WTC11 (cell line): ENCODE data around the gene GRK2. TPM values are rescaled to one million over a fixed set of nuclear protein-coding genes. Genes with fewer than 3 reads are reported as not detected.

Experiments used
- ATAC-seq: fragments of 200-7000 bp; cut with Tn5 transposase; 2 replicates; pipeline ENCODE4 v1.10.0; 2021; ENCODE audit warnings: mild to moderate bottlenecking, moderate library complexity
- CTCF ChIA-PET: fragments of 300-600 bp; sonication (Branson Sonifier 250); formaldehyde crosslinking; loops from one replicate; lab custom pipeline; 2021; ENCODE audit warnings: antibody characterized with exemption; lab: Charles Lee
- POLR2A ChIA-PET: fragments of 350-600 bp; sonication (Branson Sonifier 250); formaldehyde crosslinking; loops from one replicate; lab custom pipeline; 2021; ENCODE audit warnings: antibody characterized with exemption; lab: Charles Lee
- DNase-seq: peaks from one replicate; pipeline ENCODE4 v3.0.0; 2021; ENCODE audit warnings: low spot score
- H3K27ac Mint-ChIP-seq: 2 replicates; pipeline ENCODE4 v1.8.0; 2021; ENCODE audit warnings: mixed read lengths
- H3K27me3 Mint-ChIP-seq: 2 replicates; pipeline ENCODE4 v1.8.0; 2021; ENCODE audit warnings: low read depth, mild to moderate bottlenecking, moderate library complexity, mixed read lengths
- H3K36me3 Mint-ChIP-seq: 2 replicates; pipeline ENCODE4 v1.8.0; 2021; ENCODE audit warnings: mixed read lengths
- H3K4me1 Mint-ChIP-seq: 2 replicates; pipeline ENCODE4 v1.8.0; 2022; ENCODE audit warnings: mixed read lengths
- H3K4me3 Mint-ChIP-seq: 2 replicates; pipeline ENCODE4 v1.8.0; 2021; ENCODE audit warnings: mild to moderate bottlenecking, moderate library complexity, mixed read lengths
- H3K9me3 Mint-ChIP-seq: 2 replicates; pipeline ENCODE4 v1.8.0; 2021; ENCODE audit warnings: mixed read lengths
- ELF4 ChIP-seq: sonication (generic); formaldehyde crosslinking; IDR thresholded peaks from 2 replicates; pipeline ENCODE4 v1.8.1; 2022; ENCODE audit warnings: low read depth, mild to moderate bottlenecking, moderate library complexity, missing genetic modification reagents
- ETV6 ChIP-seq: sonication (generic); formaldehyde crosslinking; IDR thresholded peaks from 2 replicates; pipeline ENCODE4 v1.8.1; 2022; ENCODE audit warnings: mild to moderate bottlenecking, missing genetic modification reagents
- GTF2I ChIP-seq: fragments of 250-450 bp; sonication (Bioruptor Pico); conservative IDR thresholded peaks from 2 replicates; pipeline ENCODE4 v1.4.0; 2021; ENCODE audit warnings: mild to moderate bottlenecking
- HMGA2 ChIP-seq: fragments of 250-450 bp; sonication (Bioruptor Pico); IDR thresholded peaks from 2 replicates; pipeline ENCODE4 v1.4.0; 2021; ENCODE audit warnings: mild to moderate bottlenecking, moderate library complexity
- IRF2 ChIP-seq: sonication (generic); formaldehyde crosslinking; IDR thresholded peaks from 2 replicates; pipeline ENCODE4 v1.8.0; 2022; ENCODE audit warnings: low read depth, missing genetic modification reagents, borderline replicate concordance
- JUN ChIP-seq: sonication (generic); formaldehyde crosslinking; IDR thresholded peaks from 2 replicates; pipeline ENCODE4 v1.8.0; 2023; ENCODE audit warnings: mild to moderate bottlenecking, missing genetic modification reagents
- MYBL2 ChIP-seq: sonication (generic); formaldehyde crosslinking; IDR thresholded peaks from 2 replicates; pipeline ENCODE4 v1.8.1; 2023; ENCODE audit warnings: mild to moderate bottlenecking, moderate library complexity, missing genetic modification reagents
- NFATC4 ChIP-seq: fragments of 250-450 bp; sonication (Bioruptor Pico); IDR thresholded peaks from 2 replicates; pipeline ENCODE4 v1.9.0; 2021; ENCODE audit warnings: mild to moderate bottlenecking
- NFYB ChIP-seq: sonication (generic); formaldehyde crosslinking; conservative IDR thresholded peaks from 2 replicates; pipeline ENCODE4 v1.8.0; 2022; ENCODE audit warnings: low read depth, missing genetic modification reagents
- NR2C2 ChIP-seq: sonication (generic); formaldehyde crosslinking; IDR thresholded peaks from 2 replicates; pipeline ENCODE4 v1.8.0; 2022; ENCODE audit warnings: mild to moderate bottlenecking, missing genetic modification reagents
- OVOL2 ChIP-seq: fragments of 250-450 bp; sonication (Bioruptor Pico); IDR thresholded peaks from 2 replicates; pipeline ENCODE4 v1.9.0; 2021; ENCODE audit warnings: mild to moderate bottlenecking, borderline replicate concordance
- PRRX2 ChIP-seq: fragments of 250-450 bp; sonication (Bioruptor Pico); IDR thresholded peaks from 2 replicates; pipeline ENCODE4 v1.8.0; 2021; ENCODE audit warnings: mild to moderate bottlenecking
- RELA ChIP-seq: sonication (generic); formaldehyde crosslinking; IDR thresholded peaks from 2 replicates; pipeline ENCODE4 v1.8.1; 2022; ENCODE audit warnings: missing genetic modification reagents, mild to moderate bottlenecking, borderline replicate concordance
- TEAD4 ChIP-seq: sonication (generic); formaldehyde crosslinking; IDR thresholded peaks from 2 replicates; pipeline ENCODE4 v1.8.0; 2022; ENCODE audit warnings: mild to moderate bottlenecking, missing genetic modification reagents
- ZNF232 ChIP-seq: sonication (generic); formaldehyde crosslinking; IDR thresholded peaks from 2 replicates; pipeline ENCODE4 v1.8.0; 2022; ENCODE audit warnings: mild to moderate bottlenecking, missing genetic modification reagents
- ZNF263 ChIP-seq: sonication (generic); formaldehyde crosslinking; IDR thresholded peaks from 2 replicates; pipeline ENCODE4 v1.8.1; 2022; ENCODE audit warnings: low read depth, mild to moderate bottlenecking, moderate library complexity, missing genetic modification reagents
- total RNA-seq: library from RNA; stranded (reverse); gene quantifications from 3 replicates; pipeline ENCODE4 v1.2.3, GENCODE V29; 2021
- TF ChIP-seq, protein P1 (sequence below): sonication (generic); formaldehyde crosslinking; IDR thresholded peaks from 2 replicates; pipeline ENCODE4 v1.8.0; 2022; ENCODE audit warnings: mild to moderate bottlenecking, missing genetic modification reagents
- TF ChIP-seq, protein P2 (sequence below): sonication (generic); formaldehyde crosslinking; IDR thresholded peaks from 2 replicates; pipeline ENCODE4 v1.8.1; 2023; ENCODE audit warnings: mild to moderate bottlenecking, moderate library complexity, missing genetic modification reagents
- TF ChIP-seq, protein P3 (sequence below): sonication (generic); formaldehyde crosslinking; IDR thresholded peaks from 2 replicates; pipeline ENCODE4 v1.8.1; 2022; ENCODE audit warnings: low read depth, missing genetic modification reagents, borderline replicate concordance
- TF ChIP-seq, protein P4 (sequence below): fragments of 250-450 bp; sonication (Bioruptor Pico); IDR thresholded peaks from 2 replicates; pipeline ENCODE4 v1.9.0; 2021; ENCODE audit warnings: mild to moderate bottlenecking
- TF ChIP-seq, protein P5 (sequence below): sonication (generic); formaldehyde crosslinking; IDR thresholded peaks from 2 replicates; pipeline ENCODE4 v1.8.1; 2023; ENCODE audit warnings: mild to moderate bottlenecking, missing genetic modification reagents
- TF ChIP-seq, protein P6 (sequence below): fragments of 250-450 bp; sonication (Bioruptor Pico); conservative IDR thresholded peaks from 2 replicates; pipeline ENCODE4 v1.9.0; 2021; ENCODE audit warnings: mild to moderate bottlenecking
- TF ChIP-seq, protein P7 (sequence below): sonication (generic); formaldehyde crosslinking; IDR thresholded peaks from 2 replicates; pipeline ENCODE4 v1.8.1; 2023; ENCODE audit warnings: mild to moderate bottlenecking, missing genetic modification reagents

The GRK2 gene
- total RNA-seq, 1 experiment from 2014 or later: 68.1 TPM

DNA sequence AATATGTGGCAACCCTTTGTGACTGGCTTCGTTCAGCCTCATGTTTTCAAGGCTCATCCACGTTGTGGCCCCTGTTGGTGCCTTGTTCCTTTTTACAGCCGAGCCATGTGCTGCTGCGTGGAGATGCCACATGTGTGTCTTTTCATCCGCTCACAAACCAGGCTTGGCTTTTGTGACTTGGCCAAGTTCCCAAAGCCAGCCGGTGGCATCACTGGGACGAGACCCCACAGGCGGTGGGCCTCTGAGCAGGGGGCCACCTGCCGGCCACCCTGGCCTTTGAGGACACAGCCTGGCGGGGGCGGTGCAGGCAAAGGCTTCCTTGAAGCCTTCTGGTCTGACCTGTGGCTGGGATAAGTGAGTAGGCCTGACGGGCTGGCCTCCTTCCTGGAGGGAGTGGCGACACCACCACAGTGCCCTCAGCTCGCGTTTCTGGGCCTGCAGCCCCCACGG lies 10.5 kb downstream of the GRK2 start (continued):
- TF ChIP-seq ETV6 (CRISPR knock-in tag): no peak
- TF ChIP-seq NFYB (CRISPR knock-in tag): no peak
- TF ChIP-seq, protein P1, sequence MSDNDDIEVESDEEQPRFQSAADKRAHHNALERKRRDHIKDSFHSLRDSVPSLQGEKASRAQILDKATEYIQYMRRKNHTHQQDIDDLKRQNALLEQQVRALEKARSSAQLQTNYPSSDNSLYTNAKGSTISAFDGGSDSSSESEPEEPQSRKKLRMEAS (CRISPR knock-in tag): no peak
- TF ChIP-seq ELF4 (CRISPR knock-in tag): no peak
- no peak for TF ChIP-seq PRRX2 (CRISPR knock-in tag)

DNA sequence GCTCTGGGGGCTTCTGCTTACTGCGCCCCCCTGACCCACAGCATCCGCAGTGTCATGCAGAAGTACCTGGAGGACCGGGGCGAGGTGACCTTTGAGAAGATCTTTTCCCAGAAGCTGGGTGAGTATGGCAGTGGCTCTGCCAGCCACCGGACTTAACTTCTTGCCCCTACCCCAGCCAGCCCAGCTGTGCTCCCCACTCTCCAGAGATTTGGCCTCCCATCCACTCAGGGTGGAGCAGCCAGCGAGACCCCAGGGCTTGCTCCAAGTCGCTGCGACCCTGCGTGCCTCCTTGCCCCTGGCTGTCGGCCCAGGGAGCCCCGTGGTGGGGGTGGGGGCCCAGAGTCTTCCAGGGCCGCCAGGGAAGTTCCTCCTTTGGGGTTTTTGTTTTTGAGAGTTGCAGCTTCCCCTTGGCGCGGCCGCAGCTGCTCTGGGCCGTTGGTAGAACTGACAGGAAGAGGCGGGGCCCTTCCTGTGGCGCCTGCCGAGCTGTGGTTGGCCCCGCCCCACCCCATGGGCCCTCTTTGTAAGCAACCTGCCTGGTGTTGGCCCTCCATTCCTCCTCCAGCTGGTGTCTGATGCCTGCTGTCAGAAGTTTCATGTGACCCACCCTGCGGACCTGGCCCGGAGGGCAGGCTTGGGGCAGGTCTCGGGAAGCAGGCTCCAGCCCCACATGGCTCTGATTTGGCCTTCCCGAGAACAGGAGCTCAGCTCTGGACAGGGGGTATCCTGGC lies 11.1 kb downstream of the GRK2 start:
- H3K36me3 Mint-ChIP-seq: peaks cover 15% of the 10 kb centered on the region
- POLR2A ChIA-PET: interaction anchor here (0.5 to 2.2 kb wide), 6 partner anchors 11 to 340 kb away, joined by 3 to 15 read pairs (median 4); partner anchors contain the start of genes ANKRD13D, GRK2 and SSH3
- CTCF ChIA-PET: interaction anchor here (0.6 to 2.8 kb wide), 14 partner anchors 9 to 112 kb away, joined by 3 to 27 read pairs (median 4); partner anchors contain the start of genes ANKRD13D, GRK2 and SSH3
- ATAC-seq (peak; percentile 84), DNase-seq (peak; percentile 83)
- H3K27ac Mint-ChIP-seq: peak overlapping the region; percentile 95
- H3K4me1 Mint-ChIP-seq: peaks cover 26% of the 10 kb centered on the region
- no peaks in the 10 kb centered on the region for H3K27me3 Mint-ChIP-seq
- peak overlapping the region; percentile 30; the same call in 1 of the 2 replicates for H3K4me3 Mint-ChIP-seq
- H3K9me3 Mint-ChIP-seq: no peaks in the 10 kb centered on the region
- TF ChIP-seq, protein P2, sequence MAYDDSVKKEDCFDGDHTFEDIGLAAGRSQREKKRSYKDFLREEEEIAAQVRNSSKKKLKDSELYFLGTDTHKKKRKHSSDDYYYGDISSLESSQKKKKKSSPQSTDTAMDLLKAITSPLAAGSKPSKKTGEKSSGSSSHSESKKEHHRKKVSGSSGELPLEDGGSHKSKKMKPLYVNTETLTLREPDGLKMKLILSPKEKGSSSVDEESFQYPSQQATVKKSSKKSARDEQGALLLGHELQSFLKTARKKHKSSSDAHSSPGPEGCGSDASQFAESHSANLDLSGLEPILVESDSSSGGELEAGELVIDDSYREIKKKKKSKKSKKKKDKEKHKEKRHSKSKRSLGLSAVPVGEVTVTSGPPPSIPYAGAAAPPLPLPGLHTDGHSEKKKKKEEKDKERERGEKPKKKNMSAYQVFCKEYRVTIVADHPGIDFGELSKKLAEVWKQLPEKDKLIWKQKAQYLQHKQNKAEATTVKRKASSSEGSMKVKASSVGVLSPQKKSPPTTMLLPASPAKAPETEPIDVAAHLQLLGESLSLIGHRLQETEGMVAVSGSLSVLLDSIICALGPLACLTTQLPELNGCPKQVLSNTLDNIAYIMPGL (CRISPR knock-in tag): peak; percentile 45; the same call in 1 of the 2 replicates
- no peak for TF ChIP-seq NFYB (CRISPR knock-in tag)
- TF ChIP-seq ZNF232 (CRISPR knock-in tag): no peak
- no peak for TF ChIP-seq IRF2 (CRISPR knock-in tag)
- TF ChIP-seq, protein P3, sequence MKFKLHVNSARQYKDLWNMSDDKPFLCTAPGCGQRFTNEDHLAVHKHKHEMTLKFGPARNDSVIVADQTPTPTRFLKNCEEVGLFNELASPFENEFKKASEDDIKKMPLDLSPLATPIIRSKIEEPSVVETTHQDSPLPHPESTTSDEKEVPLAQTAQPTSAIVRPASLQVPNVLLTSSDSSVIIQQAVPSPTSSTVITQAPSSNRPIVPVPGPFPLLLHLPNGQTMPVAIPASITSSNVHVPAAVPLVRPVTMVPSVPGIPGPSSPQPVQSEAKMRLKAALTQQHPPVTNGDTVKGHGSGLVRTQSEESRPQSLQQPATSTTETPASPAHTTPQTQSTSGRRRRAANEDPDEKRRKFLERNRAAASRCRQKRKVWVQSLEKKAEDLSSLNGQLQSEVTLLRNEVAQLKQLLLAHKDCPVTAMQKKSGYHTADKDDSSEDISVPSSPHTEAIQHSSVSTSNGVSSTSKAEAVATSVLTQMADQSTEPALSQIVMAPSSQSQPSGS (CRISPR knock-in tag): no peak
- TF ChIP-seq GTF2I (CRISPR knock-in tag): no peak
- TF ChIP-seq, protein P4, sequence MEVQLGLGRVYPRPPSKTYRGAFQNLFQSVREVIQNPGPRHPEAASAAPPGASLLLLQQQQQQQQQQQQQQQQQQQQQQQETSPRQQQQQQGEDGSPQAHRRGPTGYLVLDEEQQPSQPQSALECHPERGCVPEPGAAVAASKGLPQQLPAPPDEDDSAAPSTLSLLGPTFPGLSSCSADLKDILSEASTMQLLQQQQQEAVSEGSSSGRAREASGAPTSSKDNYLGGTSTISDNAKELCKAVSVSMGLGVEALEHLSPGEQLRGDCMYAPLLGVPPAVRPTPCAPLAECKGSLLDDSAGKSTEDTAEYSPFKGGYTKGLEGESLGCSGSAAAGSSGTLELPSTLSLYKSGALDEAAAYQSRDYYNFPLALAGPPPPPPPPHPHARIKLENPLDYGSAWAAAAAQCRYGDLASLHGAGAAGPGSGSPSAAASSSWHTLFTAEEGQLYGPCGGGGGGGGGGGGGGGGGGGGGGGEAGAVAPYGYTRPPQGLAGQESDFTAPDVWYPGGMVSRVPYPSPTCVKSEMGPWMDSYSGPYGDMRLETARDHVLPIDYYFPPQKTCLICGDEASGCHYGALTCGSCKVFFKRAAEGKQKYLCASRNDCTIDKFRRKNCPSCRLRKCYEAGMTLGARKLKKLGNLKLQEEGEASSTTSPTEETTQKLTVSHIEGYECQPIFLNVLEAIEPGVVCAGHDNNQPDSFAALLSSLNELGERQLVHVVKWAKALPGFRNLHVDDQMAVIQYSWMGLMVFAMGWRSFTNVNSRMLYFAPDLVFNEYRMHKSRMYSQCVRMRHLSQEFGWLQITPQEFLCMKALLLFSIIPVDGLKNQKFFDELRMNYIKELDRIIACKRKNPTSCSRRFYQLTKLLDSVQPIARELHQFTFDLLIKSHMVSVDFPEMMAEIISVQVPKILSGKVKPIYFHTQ (CRISPR knock-in tag): no peak
- no peak for TF ChIP-seq NFATC4
- TF ChIP-seq, protein P5, sequence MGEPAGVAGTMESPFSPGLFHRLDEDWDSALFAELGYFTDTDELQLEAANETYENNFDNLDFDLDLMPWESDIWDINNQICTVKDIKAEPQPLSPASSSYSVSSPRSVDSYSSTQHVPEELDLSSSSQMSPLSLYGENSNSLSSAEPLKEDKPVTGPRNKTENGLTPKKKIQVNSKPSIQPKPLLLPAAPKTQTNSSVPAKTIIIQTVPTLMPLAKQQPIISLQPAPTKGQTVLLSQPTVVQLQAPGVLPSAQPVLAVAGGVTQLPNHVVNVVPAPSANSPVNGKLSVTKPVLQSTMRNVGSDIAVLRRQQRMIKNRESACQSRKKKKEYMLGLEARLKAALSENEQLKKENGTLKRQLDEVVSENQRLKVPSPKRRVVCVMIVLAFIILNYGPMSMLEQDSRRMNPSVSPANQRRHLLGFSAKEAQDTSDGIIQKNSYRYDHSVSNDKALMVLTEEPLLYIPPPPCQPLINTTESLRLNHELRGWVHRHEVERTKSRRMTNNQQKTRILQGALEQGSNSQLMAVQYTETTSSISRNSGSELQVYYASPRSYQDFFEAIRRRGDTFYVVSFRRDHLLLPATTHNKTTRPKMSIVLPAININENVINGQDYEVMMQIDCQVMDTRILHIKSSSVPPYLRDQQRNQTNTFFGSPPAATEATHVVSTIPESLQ: no peak
- no peak for TF ChIP-seq ZNF263 (CRISPR knock-in tag)
- no peak for TF ChIP-seq HMGA2
- TF ChIP-seq RELA (CRISPR knock-in tag): no peak
- 0 out of 2 replicates have a peak, but pooled peaks have one; percentile 16 for TF ChIP-seq MYBL2 (CRISPR knock-in tag)
- no peak for TF ChIP-seq ELF4 (CRISPR knock-in tag)
- no peak for TF ChIP-seq OVOL2
- TF ChIP-seq, protein P1 (CRISPR knock-in tag): no peak
- TF ChIP-seq TEAD4: no peak
- no peak for TF ChIP-seq NR2C2 (CRISPR knock-in tag)
- TF ChIP-seq JUN (CRISPR knock-in tag): no peak
- TF ChIP-seq, protein P6, sequence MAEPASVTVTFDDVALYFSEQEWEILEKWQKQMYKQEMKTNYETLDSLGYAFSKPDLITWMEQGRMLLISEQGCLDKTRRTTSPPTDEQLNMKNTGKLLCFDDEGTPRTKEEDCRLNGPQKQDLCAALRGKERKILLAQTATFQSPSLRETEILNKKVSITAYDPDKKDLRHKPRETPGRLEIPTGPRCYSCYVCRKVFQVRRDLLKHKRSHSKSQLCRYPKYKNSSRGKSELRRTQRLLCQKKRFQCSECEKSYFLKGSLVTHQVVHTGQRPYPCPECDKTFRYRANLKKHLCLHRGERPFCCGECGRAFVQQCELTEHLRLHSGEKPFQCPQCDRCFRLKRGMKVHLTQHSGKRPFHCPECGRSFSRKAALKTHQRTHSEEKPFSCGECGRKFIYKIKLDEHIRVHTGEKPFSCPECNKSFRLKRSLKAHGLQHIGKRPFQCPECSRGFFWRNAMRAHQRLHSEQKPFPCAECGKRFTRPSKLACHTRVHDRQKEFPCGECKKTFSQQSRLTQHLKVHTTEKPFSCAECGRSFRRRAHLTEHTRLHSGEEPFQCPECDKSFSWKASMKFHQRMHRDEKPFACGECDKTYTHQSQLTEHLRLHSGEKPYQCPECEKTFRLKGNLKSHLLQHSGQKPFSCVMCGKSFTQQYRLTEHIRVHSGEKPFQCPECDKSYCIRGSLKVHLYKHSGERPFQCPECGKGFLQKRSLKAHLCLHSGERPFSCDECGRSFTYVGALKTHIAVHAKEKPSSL (CRISPR knock-in tag): no peak
- TF ChIP-seq, protein P7, sequence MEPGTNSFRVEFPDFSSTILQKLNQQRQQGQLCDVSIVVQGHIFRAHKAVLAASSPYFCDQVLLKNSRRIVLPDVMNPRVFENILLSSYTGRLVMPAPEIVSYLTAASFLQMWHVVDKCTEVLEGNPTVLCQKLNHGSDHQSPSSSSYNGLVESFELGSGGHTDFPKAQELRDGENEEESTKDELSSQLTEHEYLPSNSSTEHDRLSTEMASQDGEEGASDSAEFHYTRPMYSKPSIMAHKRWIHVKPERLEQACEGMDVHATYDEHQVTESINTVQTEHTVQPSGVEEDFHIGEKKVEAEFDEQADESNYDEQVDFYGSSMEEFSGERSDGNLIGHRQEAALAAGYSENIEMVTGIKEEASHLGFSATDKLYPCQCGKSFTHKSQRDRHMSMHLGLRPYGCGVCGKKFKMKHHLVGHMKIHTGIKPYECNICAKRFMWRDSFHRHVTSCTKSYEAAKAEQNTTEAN (CRISPR knock-in tag): peak; percentile 18; the same call in 1 of the 2 replicates
